ENCODE data around the gene GABRG3.

Gene GABRG3

GRCh38 chr15:27121672-27122071 is 150.7 kb downstream of the GABRG3 start:
- TF ChIP-seq, protein P1, sequence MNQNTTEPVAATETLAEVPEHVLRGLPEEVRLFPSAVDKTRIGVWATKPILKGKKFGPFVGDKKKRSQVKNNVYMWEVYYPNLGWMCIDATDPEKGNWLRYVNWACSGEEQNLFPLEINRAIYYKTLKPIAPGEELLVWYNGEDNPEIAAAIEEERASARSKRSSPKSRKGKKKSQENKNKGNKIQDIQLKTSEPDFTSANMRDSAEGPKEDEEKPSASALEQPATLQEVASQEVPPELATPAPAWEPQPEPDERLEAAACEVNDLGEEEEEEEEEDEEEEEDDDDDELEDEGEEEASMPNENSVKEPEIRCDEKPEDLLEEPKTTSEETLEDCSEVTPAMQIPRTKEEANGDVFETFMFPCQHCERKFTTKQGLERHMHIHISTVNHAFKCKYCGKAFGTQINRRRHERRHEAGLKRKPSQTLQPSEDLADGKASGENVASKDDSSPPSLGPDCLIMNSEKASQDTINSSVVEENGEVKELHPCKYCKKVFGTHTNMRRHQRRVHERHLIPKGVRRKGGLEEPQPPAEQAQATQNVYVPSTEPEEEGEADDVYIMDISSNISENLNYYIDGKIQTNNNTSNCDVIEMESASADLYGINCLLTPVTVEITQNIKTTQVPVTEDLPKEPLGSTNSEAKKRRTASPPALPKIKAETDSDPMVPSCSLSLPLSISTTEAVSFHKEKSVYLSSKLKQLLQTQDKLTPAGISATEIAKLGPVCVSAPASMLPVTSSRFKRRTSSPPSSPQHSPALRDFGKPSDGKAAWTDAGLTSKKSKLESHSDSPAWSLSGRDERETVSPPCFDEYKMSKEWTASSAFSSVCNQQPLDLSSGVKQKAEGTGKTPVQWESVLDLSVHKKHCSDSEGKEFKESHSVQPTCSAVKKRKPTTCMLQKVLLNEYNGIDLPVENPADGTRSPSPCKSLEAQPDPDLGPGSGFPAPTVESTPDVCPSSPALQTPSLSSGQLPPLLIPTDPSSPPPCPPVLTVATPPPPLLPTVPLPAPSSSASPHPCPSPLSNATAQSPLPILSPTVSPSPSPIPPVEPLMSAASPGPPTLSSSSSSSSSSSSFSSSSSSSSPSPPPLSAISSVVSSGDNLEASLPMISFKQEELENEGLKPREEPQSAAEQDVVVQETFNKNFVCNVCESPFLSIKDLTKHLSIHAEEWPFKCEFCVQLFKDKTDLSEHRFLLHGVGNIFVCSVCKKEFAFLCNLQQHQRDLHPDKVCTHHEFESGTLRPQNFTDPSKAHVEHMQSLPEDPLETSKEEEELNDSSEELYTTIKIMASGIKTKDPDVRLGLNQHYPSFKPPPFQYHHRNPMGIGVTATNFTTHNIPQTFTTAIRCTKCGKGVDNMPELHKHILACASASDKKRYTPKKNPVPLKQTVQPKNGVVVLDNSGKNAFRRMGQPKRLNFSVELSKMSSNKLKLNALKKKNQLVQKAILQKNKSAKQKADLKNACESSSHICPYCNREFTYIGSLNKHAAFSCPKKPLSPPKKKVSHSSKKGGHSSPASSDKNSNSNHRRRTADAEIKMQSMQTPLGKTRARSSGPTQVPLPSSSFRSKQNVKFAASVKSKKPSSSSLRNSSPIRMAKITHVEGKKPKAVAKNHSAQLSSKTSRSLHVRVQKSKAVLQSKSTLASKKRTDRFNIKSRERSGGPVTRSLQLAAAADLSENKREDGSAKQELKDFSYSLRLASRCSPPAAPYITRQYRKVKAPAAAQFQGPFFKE (tag by site-specific recombination; IDR thresholded peaks at IDR 0.05; ENCODE audit: borderline replicate concordance): no peak
- TF ChIP-seq SP7 (tag by site-specific recombination; IDR thresholded peaks at IDR 0.05) (no peak), CTCF (tag by site-specific recombination; IDR thresholded peaks at IDR 0.05) (no peak), TRIM28 (IDR thresholded peaks at IDR 0.05; ENCODE audit: borderline replicate concordance, low read length) (no peak), ZSCAN5A (tag by site-specific recombination; IDR thresholded peaks at IDR 0.05) (no peak)
- Histone ChIP-seq H3K9me3 (ENCODE audit: control insufficient read depth, insufficient read depth, low read depth, low read length) (no peaks in the 10 kb centered on the region), H3K36me3 (ENCODE audit: control insufficient read depth in 2 of 2, insufficient read depth in 1 of 2, low read length in 2 of 2) (no peaks in the 10 kb centered on the region), H3K4me1 (ENCODE audit: control insufficient read depth, insufficient read depth, low read length) (no peaks in the 10 kb centered on the region), H3K4me3 (ENCODE audit: low read depth, low read length) (no peak overlapping the region), H3K27ac (ENCODE audit: extremely low read depth, low read depth, low read length) (no peak overlapping the region)
- ChIA-PET POLR2A (no interaction called here), CTCF (no interaction called here)

DNA sequence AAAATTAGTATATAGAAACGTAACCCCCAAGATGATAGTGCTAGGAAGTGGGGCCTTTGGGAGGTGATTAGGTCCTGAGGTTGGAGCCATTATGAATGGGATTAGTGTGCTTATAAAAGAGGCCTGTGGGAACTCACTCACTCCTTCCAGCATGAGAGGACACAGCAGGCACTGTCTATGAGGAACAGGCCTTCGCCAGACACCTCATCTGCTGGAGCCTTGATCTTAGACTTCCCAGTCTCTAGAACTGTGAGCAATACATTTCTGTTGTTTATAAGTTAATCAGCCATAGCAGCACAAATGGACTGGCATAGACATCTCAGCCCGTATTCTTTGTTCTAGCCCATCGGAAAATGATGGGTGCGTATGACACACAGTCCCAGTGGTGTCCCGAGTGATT is 152.3 kb downstream of the GABRG3 start:
- H3K4me3 ChIP-seq (ENCODE audit: low read depth, low read length): no peak overlapping the region
- H3K36me3 ChIP-seq (ENCODE audit: control insufficient read depth in 2 of 2, insufficient read depth in 1 of 2, low read length in 2 of 2): no peaks in the 10 kb centered on the region
- POLR2A ChIA-PET: no interaction called here
- TF ChIP-seq ZNF555 (tag by site-specific recombination; conservative IDR thresholded peaks at IDR 0.05) (no peak), ZNF140 (tag by site-specific recombination; IDR thresholded peaks at IDR 0.05) (no peak), BCL11B (tag by site-specific recombination; IDR thresholded peaks at IDR 0.05; ENCODE audit: low read depth) (no peak), ZFHX2 (tag by site-specific recombination; conservative IDR thresholded peaks at IDR 0.05) (no peak), ZSCAN4 (tag by site-specific recombination; IDR thresholded peaks at IDR 0.05) (no peak), ZNF155 (tag by site-specific recombination; IDR thresholded peaks at IDR 0.05) (no peak)
- H3K27ac ChIP-seq (ENCODE audit: extremely low read depth, low read depth, low read length): no peak overlapping the region
- no peaks in the 10 kb centered on the region for H3K9me3 ChIP-seq (ENCODE audit: control insufficient read depth, insufficient read depth, low read depth, low read length)
- no peaks in the 10 kb centered on the region for H3K4me1 ChIP-seq (ENCODE audit: control insufficient read depth, insufficient read depth, low read length)
- CTCF ChIA-PET: no interaction called here

DNA sequence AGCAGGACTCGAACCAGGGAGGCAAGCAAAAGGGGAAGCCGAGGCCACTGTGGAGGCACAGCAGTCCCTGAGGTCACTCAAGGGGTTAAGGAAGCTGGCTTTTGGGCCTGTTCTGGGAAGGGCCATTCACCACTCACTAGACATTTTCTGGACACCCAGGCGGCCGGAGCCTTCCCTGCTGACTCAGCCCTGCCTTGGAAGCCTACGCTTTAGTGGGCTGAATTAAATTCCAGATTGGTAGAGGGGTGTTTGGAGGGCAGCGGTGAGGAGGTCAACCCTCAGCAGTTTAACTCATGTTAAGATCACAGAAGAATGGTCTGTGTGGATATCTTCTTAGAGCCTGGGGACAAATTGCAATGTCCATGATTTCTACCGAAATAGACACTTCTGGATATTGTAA is 152.8 kb downstream of the GABRG3 start:
- Histone ChIP-seq H3K4me3 (ENCODE audit: low read depth, low read length) (no peak overlapping the region), H3K36me3 (ENCODE audit: control insufficient read depth in 2 of 2, insufficient read depth in 1 of 2, low read length in 2 of 2) (no peaks in the 10 kb centered on the region), H3K4me1 (ENCODE audit: control insufficient read depth, insufficient read depth, low read length) (no peaks in the 10 kb centered on the region), H3K27ac (ENCODE audit: extremely low read depth, low read depth, low read length) (no peak overlapping the region), H3K9me3 (ENCODE audit: control insufficient read depth, insufficient read depth, low read depth, low read length) (no peaks in the 10 kb centered on the region)
- ChIA-PET POLR2A (no interaction called here), CTCF (no interaction called here)
- TF ChIP-seq ZNF175 (tag by site-specific recombination; IDR thresholded peaks at IDR 0.05) (no peak), ZEB2 (tag by site-specific recombination; IDR thresholded peaks at IDR 0.05) (no peak), ZNF623 (tag by site-specific recombination; IDR thresholded peaks at IDR 0.05) (no peak), ZSCAN23 (tag by site-specific recombination; IDR thresholded peaks at IDR 0.05) (no peak), SETDB1 (IDR thresholded peaks at IDR 0.05; ENCODE audit: insufficient read length, low read length) (no peak)
- TF ChIP-seq, protein P1 (tag by site-specific recombination; IDR thresholded peaks at IDR 0.05; ENCODE audit: borderline replicate concordance): no peak
